ENCODE measurements around the gene AQP12B. TPM values are rescaled to one million over a fixed set of nuclear protein-coding genes. Genes with fewer than 3 reads are reported as not detected.

The AQP12B gene
- total RNA-seq, 1 experiment from 2014 or later = not detected

DNA sequence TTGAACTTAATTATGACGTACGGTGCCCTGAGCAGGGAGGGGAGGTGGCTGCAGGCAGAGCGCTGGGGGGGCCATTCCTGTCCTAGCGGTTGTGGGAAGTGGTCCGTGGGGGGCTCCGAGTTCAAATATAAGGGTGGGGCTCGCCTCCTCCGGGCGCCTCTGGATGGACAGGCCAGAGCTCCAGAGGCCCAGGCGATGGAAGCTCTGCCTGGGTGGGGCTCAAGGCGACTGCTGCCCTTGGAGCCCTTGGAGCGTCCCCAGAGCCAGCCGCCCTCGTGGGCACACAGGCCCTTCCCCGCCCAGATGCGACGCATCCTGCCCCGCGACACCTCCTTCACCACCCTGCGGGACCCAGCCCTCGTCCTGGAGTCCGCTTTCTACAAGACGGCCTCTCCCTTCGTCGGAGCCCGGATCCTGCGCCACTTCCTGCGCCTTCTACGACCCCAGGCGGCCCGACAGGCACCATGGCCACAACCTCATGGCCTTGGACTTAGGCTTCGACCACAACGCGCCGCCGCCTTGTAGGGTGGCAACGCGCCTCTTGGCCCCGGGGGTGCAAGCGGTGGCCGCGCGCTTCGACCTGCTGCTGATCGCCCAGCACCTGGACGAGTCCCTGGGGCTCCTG is 10.5 kb downstream of the AQP12B start:
- DNase-seq = no peak
- CTCF ChIA-PET = no interaction called here
- peaks cover 63% of the 10 kb centered on the region for H3K27me3 Mint-ChIP-seq (ENCODE audit: unreplicated experiment)
- H3K27ac Mint-ChIP-seq (ENCODE audit: unreplicated experiment) = no peak overlapping the region
- no peaks in the 10 kb centered on the region for H3K9me3 Mint-ChIP-seq (ENCODE audit: low read depth, unreplicated experiment)
- H3K36me3 Mint-ChIP-seq (ENCODE audit: insufficient read depth, unreplicated experiment) = no peaks in the 10 kb centered on the region
- no peak overlapping the region for H3K4me3 Mint-ChIP-seq (ENCODE audit: low read depth, unreplicated experiment)
- no TSS peak for BruUV-seq (replicated peaks)
- H3K4me1 Mint-ChIP-seq (ENCODE audit: low read depth, unreplicated experiment) = no peaks in the 10 kb centered on the region
- intact Hi-C loops (cut with micrococcal nuclease; ENCODE audit: unreplicated experiment) = no loop called here
- TF ChIP-seq, protein P1, sequence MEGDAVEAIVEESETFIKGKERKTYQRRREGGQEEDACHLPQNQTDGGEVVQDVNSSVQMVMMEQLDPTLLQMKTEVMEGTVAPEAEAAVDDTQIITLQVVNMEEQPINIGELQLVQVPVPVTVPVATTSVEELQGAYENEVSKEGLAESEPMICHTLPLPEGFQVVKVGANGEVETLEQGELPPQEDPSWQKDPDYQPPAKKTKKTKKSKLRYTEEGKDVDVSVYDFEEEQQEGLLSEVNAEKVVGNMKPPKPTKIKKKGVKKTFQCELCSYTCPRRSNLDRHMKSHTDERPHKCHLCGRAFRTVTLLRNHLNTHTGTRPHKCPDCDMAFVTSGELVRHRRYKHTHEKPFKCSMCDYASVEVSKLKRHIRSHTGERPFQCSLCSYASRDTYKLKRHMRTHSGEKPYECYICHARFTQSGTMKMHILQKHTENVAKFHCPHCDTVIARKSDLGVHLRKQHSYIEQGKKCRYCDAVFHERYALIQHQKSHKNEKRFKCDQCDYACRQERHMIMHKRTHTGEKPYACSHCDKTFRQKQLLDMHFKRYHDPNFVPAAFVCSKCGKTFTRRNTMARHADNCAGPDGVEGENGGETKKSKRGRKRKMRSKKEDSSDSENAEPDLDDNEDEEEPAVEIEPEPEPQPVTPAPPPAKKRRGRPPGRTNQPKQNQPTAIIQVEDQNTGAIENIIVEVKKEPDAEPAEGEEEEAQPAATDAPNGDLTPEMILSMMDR (IDR thresholded peaks at IDR 0.05; ENCODE audit: unreplicated experiment) = no peak

DNA sequence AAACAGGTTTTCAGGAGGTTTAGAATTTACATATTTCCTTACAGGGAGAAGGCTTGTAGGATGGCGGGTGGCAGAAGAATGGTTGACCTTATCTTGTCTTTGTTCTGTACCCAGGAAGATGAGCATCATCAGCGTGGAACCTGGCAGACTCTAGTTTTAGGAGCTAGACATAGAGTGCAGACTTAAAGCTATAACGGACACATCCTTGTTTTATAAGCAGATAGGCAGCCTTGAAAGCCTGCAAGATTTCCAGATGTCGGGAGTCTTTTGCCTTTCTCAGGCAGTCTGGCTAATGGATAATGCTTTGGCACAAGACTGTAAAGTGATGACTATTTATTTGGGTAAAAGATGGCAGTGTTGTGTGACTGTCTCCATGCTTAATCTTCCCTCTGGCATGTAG is 11.7 kb downstream of the AQP12B start:
- H3K27me3 Mint-ChIP-seq (ENCODE audit: unreplicated experiment) = peaks cover 75% of the 10 kb centered on the region
- H3K27ac Mint-ChIP-seq (ENCODE audit: unreplicated experiment) = no peak overlapping the region
- CTCF ChIA-PET = no interaction called here
- no peak overlapping the region for H3K4me3 Mint-ChIP-seq (ENCODE audit: low read depth, unreplicated experiment)
- intact Hi-C loops (cut with micrococcal nuclease; ENCODE audit: unreplicated experiment) = no loop called here
- H3K9me3 Mint-ChIP-seq (ENCODE audit: low read depth, unreplicated experiment) = no peaks in the 10 kb centered on the region
- BruUV-seq (replicated peaks) = no TSS peak
- TF ChIP-seq, protein P1 (IDR thresholded peaks at IDR 0.05; ENCODE audit: unreplicated experiment) = no peak
- DNase-seq = no peak
- H3K36me3 Mint-ChIP-seq (ENCODE audit: insufficient read depth, unreplicated experiment) = no peaks in the 10 kb centered on the region
- no peaks in the 10 kb centered on the region for H3K4me1 Mint-ChIP-seq (ENCODE audit: low read depth, unreplicated experiment)

DNA sequence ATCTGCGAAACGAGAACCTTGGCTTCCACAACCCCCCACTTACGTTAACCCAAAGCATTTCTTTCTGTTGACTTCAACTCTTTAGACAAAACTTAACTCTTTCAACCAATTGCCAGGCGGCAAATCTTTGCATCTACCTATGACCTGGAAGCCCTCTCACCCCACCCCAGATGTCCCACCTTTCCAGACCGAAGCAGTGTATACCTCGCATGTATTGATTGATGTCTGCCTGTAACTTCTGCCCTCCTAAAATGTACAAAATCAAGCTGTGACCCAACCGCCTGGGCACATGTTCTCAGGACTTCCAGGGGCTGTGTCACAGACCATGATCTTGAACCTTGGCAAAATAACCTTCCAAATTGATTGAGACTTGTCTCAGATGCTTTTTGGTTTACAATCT is 12.3 kb downstream of the AQP12B start:
- no peaks in the 10 kb centered on the region for H3K4me1 Mint-ChIP-seq (ENCODE audit: low read depth, unreplicated experiment)
- intact Hi-C loops (cut with micrococcal nuclease; ENCODE audit: unreplicated experiment) = no loop called here
- TF ChIP-seq, protein P1 (IDR thresholded peaks at IDR 0.05; ENCODE audit: unreplicated experiment) = no peak
- H3K9me3 Mint-ChIP-seq (ENCODE audit: low read depth, unreplicated experiment) = no peaks in the 10 kb centered on the region
- DNase-seq = no peak
- H3K36me3 Mint-ChIP-seq (ENCODE audit: insufficient read depth, unreplicated experiment) = no peaks in the 10 kb centered on the region
- no peak overlapping the region for H3K4me3 Mint-ChIP-seq (ENCODE audit: low read depth, unreplicated experiment)
- H3K27ac Mint-ChIP-seq (ENCODE audit: unreplicated experiment) = no peak overlapping the region
- CTCF ChIA-PET = no interaction called here
- H3K27me3 Mint-ChIP-seq (ENCODE audit: unreplicated experiment) = peaks cover 81% of the 10 kb centered on the region
- BruUV-seq (replicated peaks) = no TSS peak

DNA sequence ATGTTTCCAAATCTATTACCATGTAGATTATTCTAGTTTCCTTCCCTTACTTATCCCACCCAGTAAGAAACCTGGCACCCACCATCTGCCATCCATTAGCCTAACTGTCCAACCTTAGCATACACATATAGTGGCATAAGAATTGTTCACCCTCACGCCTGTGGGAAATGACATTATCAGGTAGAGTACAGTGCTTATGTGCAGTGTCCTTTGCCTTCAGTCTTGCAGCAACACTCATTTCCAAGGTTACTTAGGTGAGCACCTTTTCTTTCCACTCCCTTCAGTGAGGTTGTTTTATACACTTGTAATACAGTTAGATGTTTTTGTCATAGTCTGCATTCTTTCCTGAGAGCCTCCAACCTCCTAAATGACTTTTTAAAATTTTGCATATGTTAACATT is 18.1 kb downstream of the AQP12B start:
- H3K4me1 Mint-ChIP-seq (ENCODE audit: low read depth, unreplicated experiment) = no peaks in the 10 kb centered on the region
- H3K9me3 Mint-ChIP-seq (ENCODE audit: low read depth, unreplicated experiment) = no peaks in the 10 kb centered on the region
- no peak for DNase-seq
- peaks cover 85% of the 10 kb centered on the region for H3K27me3 Mint-ChIP-seq (ENCODE audit: unreplicated experiment)
- CTCF ChIA-PET = no interaction called here
- no TSS peak for BruUV-seq (replicated peaks)
- no peak overlapping the region for H3K27ac Mint-ChIP-seq (ENCODE audit: unreplicated experiment)
- TF ChIP-seq, protein P1 (IDR thresholded peaks at IDR 0.05; ENCODE audit: unreplicated experiment) = no peak
- intact Hi-C loops (cut with micrococcal nuclease; ENCODE audit: unreplicated experiment) = no loop called here
- H3K4me3 Mint-ChIP-seq (ENCODE audit: low read depth, unreplicated experiment) = no peak overlapping the region
- H3K36me3 Mint-ChIP-seq (ENCODE audit: insufficient read depth, unreplicated experiment) = no peaks in the 10 kb centered on the region

Measured in Calu3 (cell line).